K562 (cell line): ENCODE data around the gene MYL12A. TPM values are rescaled to one million over a fixed set of nuclear protein-coding genes. Genes with fewer than 3 reads are reported as not detected.

Source experiments
- AFF1 ChIP-seq, 2 experiments: fragments of 450-650 bp; IDR thresholded peaks; 2 replicates each; pipeline ENCODE4 v1.6.1; 2018; ENCODE audit warnings: mild to moderate bottlenecking in 2 of 2, low read depth in 1 of 2; ENCODE audit not compliant: partially characterized antibody in 2 of 2
- ATF7 ChIP-seq: fragments of 450-650 bp; IDR thresholded peaks from 2 replicates; pipeline ENCODE4 v1.7.1; 2014; ENCODE audit warnings: mild to moderate bottlenecking, moderate library complexity
- CTCF ChIP-seq, 3 experiments: IDR thresholded peaks in 2 of 3; conservative IDR thresholded peaks in 1 of 3; 2 replicates each; pipeline ENCODE4 v1.5.1; 2011 to 2012; ENCODE audit warnings: low read length in 3 of 3, mild to moderate bottlenecking in 3 of 3, control low read depth in 2 of 3, improper control_type of control experiment in 1 of 3, inconsistent platforms in 1 of 3, low read depth in 1 of 3, mixed read lengths in 1 of 3, moderate library complexity in 1 of 3; ENCODE audit not compliant: insufficient read depth in 2 of 3
- HDAC1 ChIP-seq, 2 experiments: fragments of 450-650 bp; IDR thresholded peaks; 2 replicates each; pipeline ENCODE4 v1.6.1; 2016 to 2017; ENCODE audit warnings: inconsistent platforms in 1 of 2, mild to moderate bottlenecking in 1 of 2, moderate library complexity in 1 of 2
- IRF2 ChIP-seq: sonication (generic); formaldehyde crosslinking; IDR thresholded peaks from 2 replicates; pipeline ENCODE4 v1.8.1; 2022; ENCODE audit warnings: mild to moderate bottlenecking, missing genetic modification reagents
- POLR3A ChIP-seq: IDR thresholded peaks from 2 replicates; pipeline ENCODE4 v1.6.1; 2011; ENCODE audit warnings: borderline replicate concordance, mild to moderate bottlenecking, moderate library complexity; ENCODE audit not compliant: insufficient read length, insufficient read depth; ENCODE audit errors: extremely low read depth
- U2AF1 ChIP-seq: fragments of 200-400 bp; formaldehyde crosslinking; optimal IDR thresholded peaks from 2 replicates; pipeline ENCODE3; 2017; ENCODE audit warnings: mild to moderate bottlenecking, low read depth, low read length, moderate library complexity
- ZBTB26 ChIP-seq: fragments of 450-650 bp; formaldehyde crosslinking; IDR thresholded peaks from 2 replicates; pipeline ENCODE4 v1.4.0; 2022; ENCODE audit warnings: missing genetic modification characterization
- ZNF12 ChIP-seq: sonication (generic); formaldehyde crosslinking; IDR thresholded peaks from 2 replicates; pipeline ENCODE4 v1.4.0; 2020; ENCODE audit warnings: mild to moderate bottlenecking, missing genetic modification reagents
- ZNF140 ChIP-seq: fragments of 250-450 bp; sonication (Bioruptor Pico); IDR thresholded peaks from 2 replicates; pipeline ENCODE4 v1.8.0; 2021; ENCODE audit warnings: moderate library complexity, mild to moderate bottlenecking, inconsistent platforms
- ZNF280B ChIP-seq: fragments of 250-450 bp; sonication (Bioruptor Pico); IDR thresholded peaks from 2 replicates; pipeline ENCODE4 v1.5.1; 2021; ENCODE audit warnings: mild to moderate bottlenecking
- ZNF609 ChIP-seq: sonication (generic); formaldehyde crosslinking; IDR thresholded peaks from 2 replicates; pipeline ENCODE4 v1.8.1; 2023; ENCODE audit warnings: missing genetic modification reagents, mild to moderate bottlenecking, borderline replicate concordance
- polyA plus RNA-seq, 8 experiments: library from polyadenylated mRNA; depleted of rRNA in 4 of 8; stranded (reverse) in 5 of 8; unstranded in 3 of 8; fragments of >200 nt; fragmentation: Nextera tagmentation in 2 of 8; fragmentation: Illumina TruSeq in 1 of 8; extraction: Ambion mirVana in 2 of 8; extraction: Trizol in 1 of 8; gene quantifications; 2 replicates each; pipeline versions ENCODE4 v1.2.1 to v1.2.3, GENCODE V29; 2011 to 2014; ENCODE audit warnings: inconsistent platforms in 1 of 8, missing spikeins in 1 of 8
- total RNA-seq, 7 experiments: library from RNA; depleted of rRNA in 6 of 7; stranded (reverse); fragments of >200 nt in 6 of 7; fragmentation: Illumina TruSeq in 2 of 7; extraction: Trizol in 2 of 7; gene quantifications; 2 replicates each; pipeline versions ENCODE4 v1.2.1 to v1.2.3, GENCODE V29; 2011 to 2021; ENCODE audit warnings: low replicate concordance in 1 of 7

Gene MYL12A
- total and polyA plus RNA-seq, 9 of the 15 experiments (the other 6 are each of a cell fraction or from before 2014, with no cell fraction given), result 308 to 1,031 (median 559) TPM

- no peak for TF ChIP-seq CTCF (IDR thresholded peaks at IDR 0.05 in 2 of 3, conservative IDR thresholded peaks at IDR 0.05 in 1 of 3; ENCODE audit: insufficient read depth in 2 of 3, low read depth in 1 of 3, low read length in 3 of 3)
- no peak for TF ChIP-seq ZNF280B (CRISPR knock-in tag)
- TF ChIP-seq ZBTB26, result no peak
- no peak for TF ChIP-seq HDAC1 (IDR thresholded peaks at IDR 0.05)
- no peak for TF ChIP-seq U2AF1
- TF ChIP-seq AFF1 (IDR thresholded peaks at IDR 0.05; ENCODE audit: low read depth in 1 of 2, partially characterized antibody in 2 of 2), result no peak
- no peak for TF ChIP-seq ATF7
- no peak for TF ChIP-seq ZNF609 (CRISPR knock-in tag)
- TF ChIP-seq POLR3A, result no peak
- TF ChIP-seq IRF2, result no peak
- TF ChIP-seq ZNF140 (CRISPR knock-in tag), result no peak
- no peak for TF ChIP-seq ZNF12 (CRISPR knock-in tag)
Measured at GRCh38 chr18:3213300-3214059, 34.1 kb upstream of the MYL12A start (continued).
